HFF-Myc (cell line): ENCODE measurements around the gene BRAF.
"Not testable (repeated sequence)": the region's sequence is repeated elsewhere in the genome, so short reads cannot be mapped to it uniquely, and the experiment has no call there.

Experiments
- DNase-seq: peaks from one replicate; pipeline ENCODE4 v3.0.0-alpha.2; 2011; ENCODE audit warnings: low read depth; ENCODE audit errors: extremely low read depth
- H3K4me3 ChIP-seq: replicated peaks from 2 replicates; pipeline ENCODE4 v1.5.1; 2011; ENCODE audit warnings: low read depth, mild to moderate bottlenecking, control low read depth, low read length
- CTCF ChIP-seq: IDR thresholded peaks from 2 replicates; pipeline ENCODE4 v1.5.1; 2012; ENCODE audit warnings: mild to moderate bottlenecking, low read depth, low read length, control low read depth; ENCODE audit errors: missing control alignments

BRAF gene

GRCh38 chr7:140719721-140720120, 205.0 kb downstream of the BRAF start:
- DNase-seq, result no peak
- no peak overlapping the region for H3K4me3 ChIP-seq
- no peak for TF ChIP-seq CTCF

- TF ChIP-seq CTCF, result no peak
- no peak for DNase-seq
These were observed 210.2 kb downstream of the BRAF start for GRCh38 chr7:140714331-140715040.

GRCh38 chr7:140712392-140712791, 212.3 kb downstream of the BRAF start:
- not testable (repeated sequence) for DNase-seq, H3K4me3 ChIP-seq

More at GRCh38 chr7:140714331-140715040, 210.2 kb downstream of the BRAF start:
- H3K4me3 ChIP-seq, result no peak overlapping the region

GRCh38 chr7:140708764-140709163, 216.0 kb downstream of the BRAF start:
- not testable (repeated sequence) for DNase-seq

GRCh38 chr7:140707132-140707531, 217.6 kb downstream of the BRAF start:
- no peak for DNase-seq
- no peak for TF ChIP-seq CTCF
- H3K4me3 ChIP-seq, result no peak overlapping the region

More at GRCh38 chr7:140708764-140709163, 216.0 kb downstream of the BRAF start:
- not testable (repeated sequence) for H3K4me3 ChIP-seq

GRCh38 chr7:140704205-140704604, 220.5 kb downstream of the BRAF start:
- H3K4me3 ChIP-seq, result no peak overlapping the region
- no peak for DNase-seq
- no peak for TF ChIP-seq CTCF

GRCh38 chr7:140702774-140703173, 222.0 kb downstream of the BRAF start:
- no peak for TF ChIP-seq CTCF
- DNase-seq, result no peak
- H3K4me3 ChIP-seq, result no peak overlapping the region

GRCh38 chr7:140698477-140698876, 226.3 kb downstream of the BRAF start:
- no peak for TF ChIP-seq CTCF
- DNase-seq, result no peak
- peak overlapping the region; percentile 90 for H3K4me3 ChIP-seq
